Spinal cord (tissue), 10 donors: ENCODE data around the gene ABCG4. TPM values are rescaled to one million over a fixed set of nuclear protein-coding genes. Genes with fewer than 3 reads are reported as not detected.
A peak's percentile ranks its signal among the peaks of the same experiment; 100 is the strongest.
"Not testable (repeated sequence)": the region's sequence is repeated elsewhere in the genome, so short reads cannot be mapped to it uniquely, and the experiment has no call there.

ENCODE experiments used
- DNase-seq, 6 donors: peaks; one replicate each; pipeline versions ENCODE4 v3.0.0 to v3.0.0-alpha.2; 2013 to 2015; ENCODE audit warnings: low spot score in 6 of 6, low read depth in 4 of 6
- H3K27ac ChIP-seq: one replicate; pipeline ENCODE4 v1.5.1; 2013; ENCODE audit warnings: low read depth, low read length, control low read depth
- H3K27me3 ChIP-seq: one replicate; pipeline ENCODE4 v1.6.1; 2013; ENCODE audit warnings: low read length; ENCODE audit not compliant: control insufficient read depth, insufficient read depth
- H3K36me3 ChIP-seq: one replicate; pipeline ENCODE4 v1.6.1; 2013; ENCODE audit warnings: low read length; ENCODE audit not compliant: control insufficient read depth, insufficient read depth
- H3K4me1 ChIP-seq: one replicate; pipeline ENCODE4 v1.6.1; 2013; ENCODE audit warnings: low read length; ENCODE audit not compliant: control insufficient read depth, insufficient read depth
- H3K4me3 ChIP-seq: one replicate; pipeline ENCODE4 v1.5.1; 2013; ENCODE audit warnings: low read depth, low read length, control low read depth
- H3K9me3 ChIP-seq: one replicate; pipeline ENCODE4 v1.6.1; 2013; ENCODE audit warnings: low read length; ENCODE audit not compliant: control insufficient read depth, insufficient read depth
- WGBS: methylation state at CpG from one replicate; pipeline ENCODE4 v1.1.5; 2013; ENCODE audit warnings: missing lambda C conversion rate; ENCODE audit not compliant: insufficient coverage; 5-methylcytosine and 5-hydroxymethylcytosine counted together
- long read RNA-seq, 4 donors: transcript quantifications; one replicate each; lab custom pipeline, GENCODE V29; 2026
- polyA plus RNA-seq, 2 donors: library from polyadenylated mRNA; unstranded; fragments of 120-200 nt; gene quantifications; one replicate each; pipeline ENCODE4 v1.2.1, GENCODE V29; 2013; ENCODE audit not compliant: insufficient read length in 2 of 2
- total RNA-seq, 2 donors: library from RNA; depleted of rRNA in 1 of 2; stranded (reverse); fragments of 120-200 nt in 1 of 2; fragments of >200 nt in 1 of 2; gene quantifications; one replicate each; pipeline versions ENCODE4 v1.2.3 to v1.2.4, GENCODE V29; 2013 to 2014
- donor health status: healthy.

Gene ABCG4
- 1 to 10 TPM; 2.1 to 5.6 TPM for total RNA-seq
- 10 to 100 TPM; 11.8 to 16.9 TPM for polyA plus RNA-seq
- long read RNA-seq, donor 1, partial matches to known transcripts, result 0 of 1 reads
- long read RNA-seq, donor 1, other reads (novel, unspliced or antisense), result 0 of 1 reads
- long read RNA-seq, donor 2, result 0 reads
- long read RNA-seq, donor 3, result 0 reads
- long read RNA-seq, donor 4, result 0 reads

GRCh38 chr11:119149018-119149785 lies at the start of gene ABCG4:
TSS of gene ABCG4 (plus strand) at chr11:119149052. CDS start at chr11:119149966, 914 bp downstream.
- Histone ChIP-seq H3K4me1 (peaks cover 31% of the 10 kb centered on the region), H3K36me3 (peaks cover 9% of the 10 kb centered on the region), H3K9me3 (no peaks in the 10 kb centered on the region), H3K27me3 (peaks cover 9% of the 10 kb centered on the region), H3K27ac (no peak within 1 kb of the TSS), H3K4me3 (peak within 1 kb of the TSS; percentile 54)
- DNase-seq, result peak in 2 of 6 donors; percentile 60 to 61
- WGBS, result under 1% methylated on average over 63 of the region's 73 CpGs

GRCh38 chr11:119099711-119100110 lies 49.1 kb upstream of the ABCG4 start:
- Histone ChIP-seq H3K27ac (no peak overlapping the region), H3K9me3 (no peaks in the 10 kb centered on the region), H3K36me3 (peaks cover 18% of the 10 kb centered on the region), H3K27me3 (no peaks in the 10 kb centered on the region), H3K4me1 (peaks cover 30% of the 10 kb centered on the region), H3K4me3 (no peak overlapping the region)
- DNase-seq, result no peak
- 93% methylated on average over 4 of the region's 6 CpGs for WGBS

GRCh38 chr11:119100246-119100970 lies 48.4 kb upstream of the ABCG4 start:
- Histone ChIP-seq H3K4me1 (peaks cover 30% of the 10 kb centered on the region), H3K4me3 (peak overlapping the region; percentile 95), H3K9me3 (no peaks in the 10 kb centered on the region), H3K36me3 (peaks cover 18% of the 10 kb centered on the region), H3K27ac (no peak overlapping the region), H3K27me3 (no peaks in the 10 kb centered on the region)
- 47% methylated on average over 10 of the region's 11 CpGs for WGBS
- DNase-seq, result peak in 1 of 6 donors; percentile 42

GRCh38 chr11:119100994-119101758 lies 47.7 kb upstream of the ABCG4 start:
- WGBS, result 0% methylated on average over 26 of the region's 29 CpGs
- no peak for DNase-seq
- H3K36me3 ChIP-seq, result peaks cover 18% of the 10 kb centered on the region

GRCh38 chr11:119101759-119102423 lies 47.0 kb upstream of the ABCG4 start, which contains the start of gene DPAGT1:
TSS of gene DPAGT1 (minus strand) at chr11:119101853. CDS start at chr11:119101655, 198 bp downstream.
- 0% methylated on average over 30 of the region's 32 CpGs for WGBS
- Histone ChIP-seq H3K27me3 (no peaks in the 10 kb centered on the region), H3K9me3 (no peaks in the 10 kb centered on the region), H3K4me1 (peaks cover 30% of the 10 kb centered on the region), H3K36me3 (peaks cover 13% of the 10 kb centered on the region), H3K27ac (peak within 1 kb of the TSS; percentile 98), H3K4me3 (peak within 1 kb of the TSS; percentile 95)
- peak; percentile 86 to 99 (median 96) for DNase-seq

More at GRCh38 chr11:119100994-119101758, 47.7 kb upstream of the ABCG4 start:
- H3K4me1 ChIP-seq, result peaks cover 23% of the 10 kb centered on the region
- peak overlapping the region; percentile 95 for H3K4me3 ChIP-seq
- H3K27ac ChIP-seq, result peak overlapping the region; percentile 98
- H3K9me3 ChIP-seq, result no peaks in the 10 kb centered on the region
- H3K27me3 ChIP-seq, result no peaks in the 10 kb centered on the region

GRCh38 chr11:119103161-119103664 lies 45.6 kb upstream of the ABCG4 start:
- peaks cover 35% of the 10 kb centered on the region for H3K4me1 ChIP-seq
- not testable (repeated sequence) for H3K36me3 ChIP-seq, DNase-seq, H3K27me3 ChIP-seq, H3K9me3 ChIP-seq
- peak overlapping the region; percentile 98 for H3K27ac ChIP-seq
- WGBS, result 94% methylated on average over 14 of the region's 18 CpGs
- H3K4me3 ChIP-seq, result peak overlapping the region; percentile 95

GRCh38 chr11:119103793-119104192 lies 45.1 kb upstream of the ABCG4 start:
- no peaks in the 10 kb centered on the region for H3K27me3 ChIP-seq
- DNase-seq, result peak in 1 of 6 donors; percentile 12
- no peaks in the 10 kb centered on the region for H3K9me3 ChIP-seq
- WGBS, result no CpG with 5 or more reads among the region's 4 CpGs
- H3K4me3 ChIP-seq, result no peak overlapping the region
- no peaks in the 10 kb centered on the region for H3K36me3 ChIP-seq
- no peak overlapping the region for H3K27ac ChIP-seq
- peaks cover 41% of the 10 kb centered on the region for H3K4me1 ChIP-seq

GRCh38 chr11:119106564-119107537 lies 42.0 kb upstream of the ABCG4 start, which contains the start of gene C2CD2L:
TSS of gene C2CD2L (plus strand) at chr11:119107344. CDS start at chr11:119107742, 398 bp downstream.
- Histone ChIP-seq H3K27me3 (no peaks in the 10 kb centered on the region), H3K36me3 (peaks cover 14% of the 10 kb centered on the region), H3K9me3 (no peaks in the 10 kb centered on the region), H3K4me3 (peak within 1 kb of the TSS; percentile 68), H3K27ac (peak within 1 kb of the TSS; percentile 75), H3K4me1 (peaks cover 38% of the 10 kb centered on the region)
- DNase-seq, result peak in 4 of 6 donors; percentile 76 to 95 (median 89)
- 0% methylated on average over 40 of the region's 49 CpGs for WGBS
